Transverse colon (tissue), 4 donors: Measurements from ENCODE around the gene SCNM1. TPM values are rescaled to one million over a fixed set of nuclear protein-coding genes. Genes with fewer than 3 reads are reported as not detected.
"Not testable (repeated sequence)": the region's sequence is repeated elsewhere in the genome, so short reads cannot be mapped to it uniquely, and the experiment has no call there.

Experiments
- DNase-seq: peaks from one replicate; pipeline ENCODE4 v3.0.0-alpha.2; 2019
- H3K27ac ChIP-seq, 4 donors: fragments of 200-600 bp; sonication (generic); 2 replicates each; pipeline ENCODE4 v1.5.1; 2016 to 2018; ENCODE audit warnings: inconsistent platforms in 4 of 4
- H3K27me3 ChIP-seq: fragments of 200-600 bp; sonication (generic); 2 replicates; pipeline ENCODE4 v1.5.1; 2017; ENCODE audit warnings: inconsistent platforms
- H3K36me3 ChIP-seq, 4 donors: fragments of 200-600 bp; sonication (generic); 2 replicates each; pipeline ENCODE4 v1.5.1; 2017 to 2019; ENCODE audit warnings: inconsistent platforms in 4 of 4
- H3K4me1 ChIP-seq, 4 donors: fragments of 200-600 bp; sonication (generic); 2 replicates each; pipeline ENCODE4 v1.5.1; 2017 to 2020; ENCODE audit warnings: inconsistent platforms in 4 of 4
- H3K4me3 ChIP-seq, 4 donors: fragments of 200-600 bp; sonication (generic); 1 replicate in 1 of 4; 2 replicates in 3 of 4; pipeline versions ENCODE4 v1.5.1 to v1.6.1; 2017 to 2019; ENCODE audit warnings: inconsistent platforms in 4 of 4
- H3K9me3 ChIP-seq, 2 donors: fragments of 200-600 bp; sonication (generic); 2 replicates each; pipeline ENCODE4 v1.5.1; 2017 to 2019; ENCODE audit warnings: inconsistent platforms in 2 of 2
- EP300 ChIP-seq: sonication (generic); formaldehyde crosslinking; IDR thresholded peaks from one replicate; pipeline ENCODE4 v1.6.1; 2017; ENCODE audit warnings: antibody characterized with exemption, low read depth
- POLR2A ChIP-seq: fragments of 450-650 bp; IDR thresholded peaks from one replicate; pipeline ENCODE4 v1.6.1; 2016; ENCODE audit warnings: antibody characterized with exemption, mild to moderate bottlenecking, moderate library complexity
- POLR2AphosphoS5 ChIP-seq, 3 donors: sonication (generic); formaldehyde crosslinking; IDR thresholded peaks; one replicate each; pipeline ENCODE4 v1.6.1; 2016; ENCODE audit warnings: antibody characterized with exemption in 3 of 3
- WGBS, 2 donors: methylation state at CpG; one replicate each; pipeline ENCODE4 v1.1.5; 2018; ENCODE audit warnings: low coverage in 1 of 2; 5-methylcytosine and 5-hydroxymethylcytosine counted together
- in situ Hi-C, 4 donors: fragments of 200-750 bp; cut with MboI; loops; one replicate each; pipeline versions ENCODE4 v1.15.0 to v1.15.1; 2017; ENCODE audit warnings: low sequenced_read_pairs in 3 of 4, low pct_ligation_motif_present in 1 of 4, low pct_unique_long_range_greater_than_20kb in 1 of 4
- intact Hi-C: fragments of 100-400 bp; cut with DNase I; formaldehyde crosslinking; loops from one replicate; pipeline ENCODE4 v1.15.1; 2023; ENCODE audit warnings: low total_unique reads
- total RNA-seq, 4 donors: library from RNA; depleted of rRNA; stranded (reverse); fragments of >200 nt; gene quantifications; one replicate each; pipeline ENCODE4 v1.1.0, GENCODE V29; 2016
- TF ChIP-seq, protein P1 (sequence below), 5 experiments: fragments of 200-600 bp in 3 of 5; fragments of 450-650 bp in 2 of 5; sonication (generic) in 3 of 5; IDR thresholded peaks; 1 replicate in 2 of 5; 2 replicates in 3 of 5; pipeline ENCODE4 v1.5.1; 2016 to 2017; ENCODE audit warnings: antibody characterized with exemption in 5 of 5, inconsistent platforms in 3 of 5, mild to moderate bottlenecking in 2 of 5, moderate library complexity in 1 of 5

The SCNM1 gene
- total RNA-seq, 4 donors from 2014 or later = 9.0 to 35.4 (median 25.1) TPM

DNA sequence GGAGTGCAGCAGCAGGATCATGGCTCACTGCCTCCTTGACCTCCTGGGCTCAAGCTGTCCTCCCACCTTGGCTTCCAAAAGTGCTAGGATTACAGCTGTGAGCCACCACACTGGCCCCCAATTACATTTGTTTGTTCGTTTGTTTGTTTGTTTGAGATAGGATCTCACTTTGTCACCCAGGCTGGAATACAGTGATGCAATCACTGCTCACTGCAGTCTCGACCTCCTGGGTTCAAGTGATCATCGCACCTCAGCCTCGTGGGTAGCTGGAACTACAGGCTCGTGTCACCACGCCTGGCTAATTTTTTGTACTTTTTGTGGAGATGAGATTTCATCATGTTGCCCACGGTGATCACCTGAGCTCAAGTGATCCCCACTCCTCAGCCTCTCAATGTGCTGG, 26.1 kb downstream of the SCNM1 start:
- Histone ChIP-seq H3K27me3 (no peaks in the 10 kb centered on the region), H3K4me3 (no peak overlapping the region), H3K36me3 (no peaks in the 10 kb centered on the region), H3K9me3 (no peaks in the 10 kb centered on the region), H3K4me1 (peaks cover 17 to 41% (median 22%) of the 10 kb centered on the region in 4 donors), H3K27ac (no peak overlapping the region)
- TF ChIP-seq, protein P1, sequence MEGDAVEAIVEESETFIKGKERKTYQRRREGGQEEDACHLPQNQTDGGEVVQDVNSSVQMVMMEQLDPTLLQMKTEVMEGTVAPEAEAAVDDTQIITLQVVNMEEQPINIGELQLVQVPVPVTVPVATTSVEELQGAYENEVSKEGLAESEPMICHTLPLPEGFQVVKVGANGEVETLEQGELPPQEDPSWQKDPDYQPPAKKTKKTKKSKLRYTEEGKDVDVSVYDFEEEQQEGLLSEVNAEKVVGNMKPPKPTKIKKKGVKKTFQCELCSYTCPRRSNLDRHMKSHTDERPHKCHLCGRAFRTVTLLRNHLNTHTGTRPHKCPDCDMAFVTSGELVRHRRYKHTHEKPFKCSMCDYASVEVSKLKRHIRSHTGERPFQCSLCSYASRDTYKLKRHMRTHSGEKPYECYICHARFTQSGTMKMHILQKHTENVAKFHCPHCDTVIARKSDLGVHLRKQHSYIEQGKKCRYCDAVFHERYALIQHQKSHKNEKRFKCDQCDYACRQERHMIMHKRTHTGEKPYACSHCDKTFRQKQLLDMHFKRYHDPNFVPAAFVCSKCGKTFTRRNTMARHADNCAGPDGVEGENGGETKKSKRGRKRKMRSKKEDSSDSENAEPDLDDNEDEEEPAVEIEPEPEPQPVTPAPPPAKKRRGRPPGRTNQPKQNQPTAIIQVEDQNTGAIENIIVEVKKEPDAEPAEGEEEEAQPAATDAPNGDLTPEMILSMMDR (IDR thresholded peaks at IDR 0.05) = no peak
- TF ChIP-seq POLR2A (no peak), POLR2AphosphoS5 (IDR thresholded peaks at IDR 0.05) (no peak), EP300 (no peak)
- in situ Hi-C loops = no loop called here
- no peak for DNase-seq
- 68% methylated on average over 7 of the region's 7 CpGs; no CpG with 5 or more reads in 1 of the 2 donors for WGBS, 2 donors
- intact Hi-C loops = no loop called here

DNA sequence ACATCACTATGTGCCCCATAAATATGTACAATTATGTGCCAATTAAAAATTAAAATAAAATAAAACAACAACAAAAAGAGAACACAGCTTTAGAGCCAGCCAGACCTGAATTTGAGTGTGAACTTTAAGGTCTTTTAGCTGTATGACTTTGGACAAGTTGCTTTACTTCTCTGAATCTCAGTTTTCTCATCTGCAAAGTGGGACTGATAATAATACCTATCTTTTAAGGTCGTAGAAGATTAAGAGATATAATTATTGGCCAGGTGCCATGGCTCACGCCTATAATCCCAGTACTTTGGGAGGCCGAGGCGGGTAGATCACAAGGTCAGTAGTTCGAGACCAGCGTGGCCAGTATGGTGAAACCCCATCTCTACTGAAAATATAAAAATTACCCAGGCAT, 27.4 kb downstream of the SCNM1 start:
- 50 to 55% methylated on average over 2 to 6 of the region's 6 CpGs for WGBS, 2 donors
- H3K27me3 ChIP-seq = no peaks in the 10 kb centered on the region
- no peaks in the 10 kb centered on the region for H3K9me3 ChIP-seq
- no peak for DNase-seq
- no peak overlapping the region for H3K4me3 ChIP-seq
- intact Hi-C loops (no loop called here), in situ Hi-C loops (no loop called here)
- H3K4me1 ChIP-seq = peaks cover 9 to 38% (median 26%) of the 10 kb centered on the region in 4 donors
- no peaks in the 10 kb centered on the region for H3K36me3 ChIP-seq
- TF ChIP-seq EP300 = no peak
- no peak for TF ChIP-seq POLR2A
- no peak for TF ChIP-seq POLR2AphosphoS5 (IDR thresholded peaks at IDR 0.05)
- TF ChIP-seq, protein P1 (IDR thresholded peaks at IDR 0.05) = no peak
- no peak overlapping the region for H3K27ac ChIP-seq

DNA sequence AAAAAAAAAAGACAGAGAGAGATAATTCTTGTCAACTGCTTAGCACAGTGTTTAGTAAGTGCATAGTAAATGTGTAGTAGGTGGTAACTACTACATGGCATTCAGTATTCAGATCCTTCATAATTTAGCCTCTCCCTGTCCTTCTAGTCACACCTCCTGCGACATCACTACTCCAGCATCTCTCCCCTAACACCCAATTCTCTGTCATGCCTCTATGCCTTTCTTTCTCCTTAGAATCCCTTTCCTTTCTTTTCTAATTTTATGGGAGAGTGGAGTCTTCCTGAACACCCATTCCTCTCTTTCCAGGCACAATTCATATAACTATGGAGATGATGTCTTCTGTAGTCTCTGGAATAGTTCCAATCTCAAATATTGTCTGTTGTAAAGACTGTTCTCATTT, 27.9 kb downstream of the SCNM1 start:
- Histone ChIP-seq H3K36me3 (no peaks in the 10 kb centered on the region), H3K9me3 (no peaks in the 10 kb centered on the region), H3K27me3 (no peaks in the 10 kb centered on the region), H3K27ac (no peak overlapping the region), H3K4me1 (peaks cover 3 to 33% (median 21%) of the 10 kb centered on the region in 4 donors), H3K4me3 (no peak overlapping the region)
- TF ChIP-seq, protein P1 (IDR thresholded peaks at IDR 0.05) = no peak
- TF ChIP-seq POLR2AphosphoS5 (IDR thresholded peaks at IDR 0.05) (no peak), EP300 (no peak), POLR2A (no peak)
- no peak for DNase-seq
- WGBS, 2 donors = 44 to 75% methylated on average over 1 of the region's 1 CpG
- intact Hi-C loops = no loop called here
- in situ Hi-C loops = no loop called here

DNA sequence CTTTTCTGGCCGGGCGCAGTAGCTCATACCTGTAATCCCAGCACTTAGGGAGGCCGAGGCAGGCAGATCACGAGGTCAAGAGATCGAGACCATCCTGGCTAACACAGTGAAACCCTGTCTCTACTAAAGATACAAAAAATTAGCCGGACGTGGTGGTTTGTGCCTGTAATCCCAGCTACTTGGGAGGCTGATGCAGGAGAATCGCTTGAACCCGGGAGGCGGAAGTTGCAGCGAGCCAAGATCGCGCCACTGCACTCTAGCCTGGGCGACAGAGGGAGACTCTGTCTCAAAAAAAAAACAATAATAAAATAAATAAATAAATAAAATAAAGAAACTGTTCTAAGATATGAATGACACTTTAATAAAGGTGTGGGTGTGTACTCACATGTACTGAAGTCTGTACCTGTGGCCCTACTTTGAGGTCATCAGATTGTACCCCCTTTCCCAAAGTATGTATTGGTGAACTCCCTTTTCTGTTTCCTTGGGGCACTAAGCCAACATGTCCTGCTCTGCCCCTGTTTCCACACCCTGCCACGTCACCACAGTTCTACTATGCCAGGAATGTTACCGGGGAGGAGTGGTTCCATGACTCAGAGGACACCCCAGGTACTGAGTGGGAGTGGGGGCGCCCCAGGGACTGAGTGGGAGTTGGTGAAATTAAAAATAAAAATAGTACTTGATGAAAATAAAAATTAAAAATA, 29.1 kb downstream of the SCNM1 start:
- H3K4me3 ChIP-seq = peak overlapping the region in 3 of 4 donors; percentile 11 to 41 (median 12)
- H3K36me3 ChIP-seq, H3K27me3 ChIP-seq, H3K9me3 ChIP-seq, in situ Hi-C loops: not testable (repeated sequence)
- WGBS, 2 donors = 53 to 59% methylated on average over 3 to 17 of the region's 17 CpGs
- TF ChIP-seq POLR2A (peak; percentile 41), EP300 (peak; percentile 75), POLR2AphosphoS5 (IDR thresholded peaks at IDR 0.05) (peak in 2 of 3 donors; percentile 10 to 80)
- H3K4me1 ChIP-seq = peaks cover 0 to 35% (median 21%) of the 10 kb centered on the region in 4 donors
- H3K27ac ChIP-seq = peak overlapping the region; percentile 95 to 99 (median 96)
- intact Hi-C loops = loop anchor here (5.0 kb wide), 1 partner anchor 57 kb away; the partner anchor contains the start of gene PSMD4
- DNase-seq = peak; percentile 92
